ENCODE measurements around the gene FOSL1. TPM values are rescaled to one million over a fixed set of nuclear protein-coding genes. Genes with fewer than 3 reads are reported as not detected.

FOSL1 gene
- total RNA-seq, 3 donors from 2014 or later (not counting 1 experiment from before 2014, with no cell fraction given), result 3.4 to 9.0 (median 6.8) TPM

GRCh38 chr11:65917434-65918210, 17.4 kb upstream of the FOSL1 start:
- WGBS (ENCODE audit: insufficient coverage), result 90% methylated on average over 35 of the region's 35 CpGs
- peak overlapping the region; percentile 90 for H3K4me3 Mint-ChIP-seq
- Histone ChIP-seq H3K4me3 (ENCODE audit: low read length) (peak overlapping the region; percentile 96), H3K9me3 (ENCODE audit: control insufficient read depth, insufficient read depth, low read length) (no peaks in the 10 kb centered on the region), H3K27ac (ENCODE audit: low read length) (no peak overlapping the region), H3K4me1 (ENCODE audit: control insufficient read depth, insufficient read depth, low read length) (peaks cover 57% of the 10 kb centered on the region), H3K36me3 (ENCODE audit: control insufficient read depth, insufficient read depth, low read length) (peaks cover 22% of the 10 kb centered on the region), H3K27me3 (ENCODE audit: control insufficient read depth, insufficient read depth, low read length) (no peaks in the 10 kb centered on the region)
- H3K27ac Mint-ChIP-seq, result peak overlapping the region; percentile 49 to 77
- no peak for TF ChIP-seq CTCF (IDR thresholded peaks at IDR 0.05)
- no peak for ATAC-seq
- intact Hi-C loops (cut with micrococcal nuclease), result loop anchor here (2.0 to 5.0 kb wide), 3 partner anchors 15 to 60 kb away; partner anchors contain the start of genes CCDC85B and CFL1
- no peaks in the 10 kb centered on the region for H3K27me3 Mint-ChIP-seq (ENCODE audit: low read depth in 2 of 2)
- H3K36me3 Mint-ChIP-seq, result no peaks in the 10 kb centered on the region
- H3K9me3 Mint-ChIP-seq, result no peaks in the 10 kb centered on the region
- peaks cover 24 to 52% of the 10 kb centered on the region in 2 donors for H3K4me1 Mint-ChIP-seq
- no peak for DNase-seq

GRCh38 chr11:65917077-65917433, 16.9 kb upstream of the FOSL1 start:
- intact Hi-C loops (cut with micrococcal nuclease), result loop anchor here (5.0 kb wide), 1 partner anchor 60 kb away; the partner anchor contains the start of gene CFL1
- H3K27ac ChIP-seq (ENCODE audit: low read length), result no peak overlapping the region
- H3K4me3 ChIP-seq (ENCODE audit: low read length), result no peak overlapping the region

GRCh38 chr11:65916391-65916790, 16.2 kb upstream of the FOSL1 start:
- Histone ChIP-seq H3K4me3 (ENCODE audit: low read length) (no peak overlapping the region), H3K36me3 (ENCODE audit: control insufficient read depth, insufficient read depth, low read length) (peaks cover 12% of the 10 kb centered on the region), H3K27ac (ENCODE audit: low read length) (no peak overlapping the region), H3K27me3 (ENCODE audit: control insufficient read depth, insufficient read depth, low read length) (no peaks in the 10 kb centered on the region), H3K4me1 (ENCODE audit: control insufficient read depth, insufficient read depth, low read length) (peaks cover 53% of the 10 kb centered on the region), H3K9me3 (ENCODE audit: control insufficient read depth, insufficient read depth, low read length) (no peaks in the 10 kb centered on the region)
- Mint-ChIP-seq H3K27ac (peak overlapping the region in 1 of 2 donors; percentile 43), H3K9me3 (no peaks in the 10 kb centered on the region), H3K36me3 (no peaks in the 10 kb centered on the region), H3K4me3 (peak overlapping the region; percentile 65), H3K4me1 (peaks cover 24 to 41% of the 10 kb centered on the region in 2 donors), H3K27me3 (ENCODE audit: low read depth in 2 of 2) (no peaks in the 10 kb centered on the region)
- 89% methylated on average over 4 of the region's 7 CpGs for WGBS (ENCODE audit: insufficient coverage)
- DNase-seq (no peak), ATAC-seq (no peak)
- no peak for TF ChIP-seq CTCF (IDR thresholded peaks at IDR 0.05)
- intact Hi-C loops (cut with micrococcal nuclease), result loop anchor here (5.0 kb wide), 1 partner anchor 59 kb away; the partner anchor contains the start of gene CFL1

More at GRCh38 chr11:65917077-65917433, 16.9 kb upstream of the FOSL1 start:
- H3K36me3 Mint-ChIP-seq, result no peaks in the 10 kb centered on the region
- Histone ChIP-seq H3K36me3 (ENCODE audit: control insufficient read depth, insufficient read depth, low read length) (peaks cover 16% of the 10 kb centered on the region), H3K4me1 (ENCODE audit: control insufficient read depth, insufficient read depth, low read length) (peaks cover 54% of the 10 kb centered on the region), H3K27me3 (ENCODE audit: control insufficient read depth, insufficient read depth, low read length) (no peaks in the 10 kb centered on the region), H3K9me3 (ENCODE audit: control insufficient read depth, insufficient read depth, low read length) (no peaks in the 10 kb centered on the region)
- DNase-seq (no peak), ATAC-seq (no peak)
- peaks cover 24 to 46% of the 10 kb centered on the region in 2 donors for H3K4me1 Mint-ChIP-seq
- H3K9me3 Mint-ChIP-seq, result no peaks in the 10 kb centered on the region
- 100% methylated on average over 3 of the region's 3 CpGs for WGBS (ENCODE audit: insufficient coverage)
- H3K27ac Mint-ChIP-seq, result peak overlapping the region; percentile 43 to 49
- no peaks in the 10 kb centered on the region for H3K27me3 Mint-ChIP-seq (ENCODE audit: low read depth in 2 of 2)
- peak overlapping the region; percentile 65 for H3K4me3 Mint-ChIP-seq
- TF ChIP-seq CTCF (IDR thresholded peaks at IDR 0.05), result no peak
